ENCODE data around the gene SLC6A3. TPM values are rescaled to one million over a fixed set of nuclear protein-coding genes. Genes with fewer than 3 reads are reported as not detected.

SLC6A3 gene
- total RNA-seq, 2 experiments from 2014 or later: not detected

GRCh38 chr5:1401536-1402138 is 43.6 kb downstream of the SLC6A3 start:
- Histone ChIP-seq H3K27ac (ENCODE audit: low read depth, low read length, poor library complexity, severe bottlenecking) (no peak overlapping the region), H3K4me2 (ENCODE audit: low read length) (no peak overlapping the region), H3K4me1 (ENCODE audit: insufficient read depth, low read length, poor library complexity, severe bottlenecking) (no peaks in the 10 kb centered on the region), H3K9me2 (ENCODE audit: insufficient read depth, low read length) (no peaks in the 10 kb centered on the region), H3K9me3 (ENCODE audit: low read length) (no peaks in the 10 kb centered on the region), H3K4me3 (ENCODE audit: low read depth, low read length, poor library complexity, severe bottlenecking) (no peak overlapping the region), H2AFZ (ENCODE audit: low read length) (no peak overlapping the region), H4K20me1 (ENCODE audit: insufficient read depth, low read length) (no peaks in the 10 kb centered on the region), H3K36me3 (ENCODE audit: insufficient read depth, low read length) (no peaks in the 10 kb centered on the region), H3K79me2 (ENCODE audit: insufficient read depth, low read depth, low read length) (no peaks in the 10 kb centered on the region)
- ChIA-PET CTCF (ENCODE audit: unreplicated experiment) (no interaction called here), POLR2A (no interaction called here)
- intact Hi-C loops (cut with micrococcal nuclease; ENCODE audit: unreplicated experiment): no loop called here
- no TSS peak for BruUV-seq (replicated peaks)
- TF ChIP-seq EZH2phosphoT487 (IDR thresholded peaks at IDR 0.05; ENCODE audit: borderline replicate concordance, low read depth, low read length): no peak
- TF ChIP-seq, protein P1, sequence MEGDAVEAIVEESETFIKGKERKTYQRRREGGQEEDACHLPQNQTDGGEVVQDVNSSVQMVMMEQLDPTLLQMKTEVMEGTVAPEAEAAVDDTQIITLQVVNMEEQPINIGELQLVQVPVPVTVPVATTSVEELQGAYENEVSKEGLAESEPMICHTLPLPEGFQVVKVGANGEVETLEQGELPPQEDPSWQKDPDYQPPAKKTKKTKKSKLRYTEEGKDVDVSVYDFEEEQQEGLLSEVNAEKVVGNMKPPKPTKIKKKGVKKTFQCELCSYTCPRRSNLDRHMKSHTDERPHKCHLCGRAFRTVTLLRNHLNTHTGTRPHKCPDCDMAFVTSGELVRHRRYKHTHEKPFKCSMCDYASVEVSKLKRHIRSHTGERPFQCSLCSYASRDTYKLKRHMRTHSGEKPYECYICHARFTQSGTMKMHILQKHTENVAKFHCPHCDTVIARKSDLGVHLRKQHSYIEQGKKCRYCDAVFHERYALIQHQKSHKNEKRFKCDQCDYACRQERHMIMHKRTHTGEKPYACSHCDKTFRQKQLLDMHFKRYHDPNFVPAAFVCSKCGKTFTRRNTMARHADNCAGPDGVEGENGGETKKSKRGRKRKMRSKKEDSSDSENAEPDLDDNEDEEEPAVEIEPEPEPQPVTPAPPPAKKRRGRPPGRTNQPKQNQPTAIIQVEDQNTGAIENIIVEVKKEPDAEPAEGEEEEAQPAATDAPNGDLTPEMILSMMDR (conservative IDR thresholded peaks at IDR 0.05; ENCODE audit: low read length): no peak
- DNase-seq (ENCODE audit: low spot score): no peak

- Histone ChIP-seq H3K4me2 (ENCODE audit: low read length) (no peak overlapping the region), H2AFZ (ENCODE audit: low read length) (no peak overlapping the region), H4K20me1 (ENCODE audit: insufficient read depth, low read length) (no peaks in the 10 kb centered on the region), H3K27ac (ENCODE audit: low read depth, low read length, poor library complexity, severe bottlenecking) (no peak overlapping the region), H3K79me2 (ENCODE audit: insufficient read depth, low read depth, low read length) (no peaks in the 10 kb centered on the region), H3K4me1 (ENCODE audit: insufficient read depth, low read length, poor library complexity, severe bottlenecking) (no peaks in the 10 kb centered on the region), H3K9me2 (ENCODE audit: insufficient read depth, low read length) (no peaks in the 10 kb centered on the region), H3K4me3 (ENCODE audit: low read depth, low read length, poor library complexity, severe bottlenecking) (no peak overlapping the region), H3K9me3 (ENCODE audit: low read length) (no peaks in the 10 kb centered on the region), H3K36me3 (ENCODE audit: insufficient read depth, low read length) (no peaks in the 10 kb centered on the region)
- no peak for DNase-seq (ENCODE audit: low spot score)
- CTCF ChIA-PET (ENCODE audit: unreplicated experiment): no interaction called here
- intact Hi-C loops (cut with micrococcal nuclease; ENCODE audit: unreplicated experiment): no loop called here
- POLR2A ChIA-PET: no interaction called here
- TF ChIP-seq, protein P1 (conservative IDR thresholded peaks at IDR 0.05; ENCODE audit: low read length): no peak
- TF ChIP-seq EZH2phosphoT487 (IDR thresholded peaks at IDR 0.05; ENCODE audit: borderline replicate concordance, low read depth, low read length): no peak
- no TSS peak for BruUV-seq (replicated peaks)
Observed at GRCh38 chr5:1400936-1401335, 44.3 kb downstream of the SLC6A3 start.

DNA sequence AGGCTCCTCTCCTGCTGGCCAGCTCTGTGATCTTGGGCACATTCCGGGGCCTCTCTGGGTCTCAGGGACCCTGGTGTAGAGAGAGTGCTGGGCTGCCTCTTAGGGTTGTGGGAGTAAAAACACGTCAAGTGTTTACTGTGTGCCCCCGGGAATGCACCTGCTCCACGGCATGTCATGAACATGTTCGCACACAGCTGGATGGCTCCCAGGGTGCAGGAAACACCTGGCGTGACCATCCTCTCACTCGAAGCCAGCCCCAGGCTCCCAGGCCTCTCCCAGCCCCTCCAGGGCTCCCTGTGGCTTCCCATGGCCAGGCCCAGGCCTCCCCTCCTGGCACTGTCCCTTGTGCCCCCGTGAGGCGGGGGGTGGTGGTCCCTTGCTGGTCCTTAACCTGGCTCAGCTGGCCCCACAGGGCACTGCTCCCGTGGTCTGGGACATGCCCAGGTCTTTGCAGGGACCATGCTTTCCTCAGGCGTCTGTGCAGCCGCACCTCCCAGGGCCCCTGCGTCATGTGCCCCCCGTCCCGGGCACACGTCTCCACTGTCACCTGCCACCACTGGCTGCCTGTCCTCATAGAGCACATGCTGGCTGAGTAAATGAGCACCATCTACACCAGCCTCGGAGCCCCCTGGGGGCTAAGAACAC is 44.9 kb downstream of the SLC6A3 start:
- no peaks in the 10 kb centered on the region for H3K4me1 ChIP-seq (ENCODE audit: insufficient read depth, low read length, poor library complexity, severe bottlenecking)
- no TSS peak for BruUV-seq (replicated peaks)
- no peaks in the 10 kb centered on the region for H3K9me2 ChIP-seq (ENCODE audit: insufficient read depth, low read length)
- H3K79me2 ChIP-seq (ENCODE audit: insufficient read depth, low read depth, low read length): no peaks in the 10 kb centered on the region
- H3K36me3 ChIP-seq (ENCODE audit: insufficient read depth, low read length): no peaks in the 10 kb centered on the region
- intact Hi-C loops (cut with micrococcal nuclease; ENCODE audit: unreplicated experiment): no loop called here
- H3K27ac ChIP-seq (ENCODE audit: low read depth, low read length, poor library complexity, severe bottlenecking): no peak overlapping the region
- CTCF ChIA-PET (ENCODE audit: unreplicated experiment): no interaction called here
- H3K9me3 ChIP-seq (ENCODE audit: low read length): no peaks in the 10 kb centered on the region
- H2AFZ ChIP-seq (ENCODE audit: low read length): no peak overlapping the region
- no peak overlapping the region for H3K4me2 ChIP-seq (ENCODE audit: low read length)
- H3K4me3 ChIP-seq (ENCODE audit: low read depth, low read length, poor library complexity, severe bottlenecking): no peak overlapping the region
- TF ChIP-seq EZH2phosphoT487 (IDR thresholded peaks at IDR 0.05; ENCODE audit: borderline replicate concordance, low read depth, low read length): no peak
- TF ChIP-seq, protein P1 (conservative IDR thresholded peaks at IDR 0.05; ENCODE audit: low read length): no peak
- POLR2A ChIA-PET: no interaction called here
- DNase-seq (ENCODE audit: low spot score): no peak
- H4K20me1 ChIP-seq (ENCODE audit: insufficient read depth, low read length): no peaks in the 10 kb centered on the region

Measured in OCI-LY7 (cell line).